GM19395 (cell line): ENCODE results near the gene PARP2.
"Not testable (repeated sequence)": the region's sequence is repeated elsewhere in the genome, so short reads cannot be mapped to it uniquely, and the experiment has no call there.

ENCODE experiments used
- ATAC-seq: cut with Tn5 transposase; IDR thresholded peaks from one replicate; pipeline ENCODE4 v1.9.1; 2021; ENCODE audit warnings: mild to moderate bottlenecking, moderate library complexity; ENCODE audit not compliant: unreplicated experiment

PARP2 gene, protein sequence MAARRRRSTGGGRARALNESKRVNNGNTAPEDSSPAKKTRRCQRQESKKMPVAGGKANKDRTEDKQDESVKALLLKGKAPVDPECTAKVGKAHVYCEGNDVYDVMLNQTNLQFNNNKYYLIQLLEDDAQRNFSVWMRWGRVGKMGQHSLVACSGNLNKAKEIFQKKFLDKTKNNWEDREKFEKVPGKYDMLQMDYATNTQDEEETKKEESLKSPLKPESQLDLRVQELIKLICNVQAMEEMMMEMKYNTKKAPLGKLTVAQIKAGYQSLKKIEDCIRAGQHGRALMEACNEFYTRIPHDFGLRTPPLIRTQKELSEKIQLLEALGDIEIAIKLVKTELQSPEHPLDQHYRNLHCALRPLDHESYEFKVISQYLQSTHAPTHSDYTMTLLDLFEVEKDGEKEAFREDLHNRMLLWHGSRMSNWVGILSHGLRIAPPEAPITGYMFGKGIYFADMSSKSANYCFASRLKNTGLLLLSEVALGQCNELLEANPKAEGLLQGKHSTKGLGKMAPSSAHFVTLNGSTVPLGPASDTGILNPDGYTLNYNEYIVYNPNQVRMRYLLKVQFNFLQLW

DNA sequence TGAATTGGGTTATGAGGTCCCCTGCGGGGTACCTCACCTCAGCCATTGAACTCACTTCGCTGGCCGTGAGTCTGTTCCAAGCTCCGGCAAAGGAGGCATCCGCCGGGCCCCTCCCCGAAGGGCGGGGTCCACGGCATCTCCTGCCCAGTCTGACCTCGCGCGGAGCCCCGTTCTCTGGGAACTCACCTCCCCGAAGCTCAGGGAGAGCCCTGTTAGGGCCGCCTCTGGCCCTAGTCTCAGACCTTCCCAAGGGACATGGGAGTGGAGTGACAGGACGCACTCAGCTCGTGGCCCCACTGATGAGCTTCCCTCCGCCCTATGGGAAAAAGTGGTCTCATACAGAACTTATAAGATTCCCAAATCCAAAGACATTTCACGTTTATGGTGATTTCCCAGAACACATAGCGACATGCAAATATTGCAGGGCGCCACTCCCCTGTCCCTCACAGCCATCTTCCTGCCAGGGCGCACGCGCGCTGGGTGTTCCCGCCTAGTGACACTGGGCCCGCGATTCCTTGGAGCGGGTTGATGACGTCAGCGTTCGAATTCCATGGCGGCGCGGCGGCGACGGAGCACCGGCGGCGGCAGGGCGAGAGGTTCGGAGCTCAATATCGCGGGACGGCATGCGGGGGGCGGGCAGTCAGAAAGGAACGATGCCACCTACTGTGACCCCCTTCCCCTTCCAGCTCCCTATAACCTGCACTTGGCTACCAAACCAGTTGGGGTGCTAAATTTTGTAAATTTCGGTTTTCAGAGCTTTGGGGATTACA is at the start of gene PARP2:
Gene PARP2, plus strand, starts transcription at position 544 of the 770 bp plus-strand sequence. Its CDS starts 7 bp downstream, at position 551.
- peak; percentile 94 for ATAC-seq

DNA sequence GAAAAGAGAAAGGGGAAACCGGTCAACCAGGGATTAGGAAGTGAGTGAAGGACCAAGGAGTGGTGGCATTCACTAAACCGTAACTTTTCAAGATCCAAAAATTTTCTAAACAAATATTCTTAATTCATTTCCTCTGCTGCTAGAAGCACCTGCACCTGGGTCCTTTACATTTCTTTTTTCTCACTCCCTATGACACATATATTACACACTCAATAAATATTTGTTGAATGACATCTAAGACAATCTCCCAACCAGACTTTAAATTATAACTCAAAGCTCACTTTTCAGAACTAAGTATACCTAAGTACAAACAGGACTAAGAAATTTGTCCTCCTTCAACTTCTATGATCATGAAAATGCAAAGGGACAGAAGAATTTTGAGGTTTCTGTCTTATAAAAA is 48.8 kb upstream of the PARP2 start:
- no peak for ATAC-seq

DNA sequence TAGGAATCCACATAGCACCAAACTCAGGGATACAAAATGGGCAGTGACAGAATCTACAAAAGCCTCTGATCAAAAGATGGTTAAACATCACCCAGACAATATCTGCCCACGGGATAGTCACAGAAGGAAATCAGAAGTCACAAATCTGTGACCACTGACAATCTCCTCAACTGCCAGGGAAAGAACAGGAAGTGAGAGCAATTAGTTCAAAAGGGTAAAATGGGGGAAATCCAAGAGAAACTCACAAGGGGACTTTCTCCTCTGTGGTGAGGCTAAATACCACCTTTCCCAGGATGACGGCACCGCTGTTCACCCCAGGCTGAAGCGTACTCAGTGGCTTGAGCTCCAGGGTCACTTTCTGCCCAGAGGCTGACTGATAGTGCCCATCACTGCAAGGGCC is 48.4 kb upstream of the PARP2 start:
- ATAC-seq, result peak; percentile 82

DNA sequence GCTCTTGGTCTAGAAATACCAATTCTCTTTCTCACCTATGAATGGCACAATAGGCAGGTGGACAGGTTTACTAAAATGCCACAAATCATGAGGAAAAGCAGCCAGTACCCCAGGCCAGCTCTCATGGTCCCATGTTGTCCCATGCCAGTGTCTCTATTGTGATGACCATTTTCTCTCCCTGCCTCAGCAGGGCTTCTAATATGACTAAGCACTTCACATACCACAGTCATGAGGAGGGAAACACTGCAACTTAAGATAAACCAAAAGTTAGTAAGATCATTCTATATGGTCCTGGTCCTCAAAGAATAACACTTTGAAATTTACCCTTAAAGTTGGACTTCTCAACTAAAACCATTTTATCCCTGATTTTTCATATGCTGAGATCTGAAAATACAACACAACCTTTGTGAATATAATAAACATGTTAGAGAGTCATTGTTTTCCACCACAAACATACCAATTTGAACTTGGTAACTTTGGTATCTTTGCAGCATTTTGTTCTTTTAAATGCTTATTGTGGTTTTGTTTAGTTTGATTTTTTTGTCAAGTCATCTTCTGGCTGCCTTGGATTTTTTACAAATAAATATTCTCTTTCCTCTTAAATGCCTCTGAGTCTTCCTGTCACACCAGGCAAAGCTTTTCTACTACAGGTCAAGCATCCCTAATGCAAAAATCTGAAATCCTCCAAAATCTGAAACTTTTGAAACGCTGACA is 41.2 kb upstream of the PARP2 start:
- ATAC-seq, result no peak

DNA sequence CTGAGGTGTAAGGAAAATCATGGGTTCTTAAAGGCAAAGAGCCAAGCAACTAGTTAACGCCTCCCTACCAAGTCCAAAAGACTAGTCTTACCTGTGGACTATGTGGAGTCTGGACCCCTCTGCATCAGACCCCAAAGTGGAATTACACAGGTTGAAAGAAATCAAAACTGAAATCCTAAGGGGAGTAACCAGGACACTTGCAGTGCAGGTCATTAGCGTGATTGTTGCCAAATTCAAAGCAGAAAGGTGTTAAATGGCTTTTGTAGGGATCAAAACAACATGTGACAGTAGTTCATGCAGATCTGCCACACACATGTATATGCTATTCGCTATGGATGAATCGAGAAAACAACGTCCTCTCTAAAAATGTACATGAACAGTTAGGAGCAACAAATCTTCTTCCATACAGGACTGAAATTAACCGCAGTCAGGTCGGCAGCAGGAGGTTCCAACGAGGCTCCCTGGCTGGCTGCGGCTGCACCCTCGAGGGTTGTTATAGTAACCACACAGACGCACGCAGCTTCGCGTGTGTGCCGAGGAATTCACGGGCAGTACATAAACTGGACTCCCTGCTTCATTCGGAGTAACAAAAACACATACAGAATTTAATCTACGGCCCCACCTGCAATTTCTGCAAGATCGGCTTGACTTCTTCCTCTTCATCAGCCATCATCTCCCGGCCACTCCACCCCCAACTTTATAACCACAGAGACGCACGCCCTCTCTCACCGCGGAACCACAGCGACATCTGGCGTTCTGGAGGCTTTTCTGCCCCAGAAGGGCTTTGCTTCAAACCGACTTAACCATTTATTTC is 38.0 kb upstream of the PARP2 start, which contains the start of gene TTC5:
Gene TTC5, minus strand, starts transcription at position 687 of the 814 bp plus-strand sequence. Its CDS starts 14 bp downstream, at position 673.
- peak; percentile 96 for ATAC-seq

DNA sequence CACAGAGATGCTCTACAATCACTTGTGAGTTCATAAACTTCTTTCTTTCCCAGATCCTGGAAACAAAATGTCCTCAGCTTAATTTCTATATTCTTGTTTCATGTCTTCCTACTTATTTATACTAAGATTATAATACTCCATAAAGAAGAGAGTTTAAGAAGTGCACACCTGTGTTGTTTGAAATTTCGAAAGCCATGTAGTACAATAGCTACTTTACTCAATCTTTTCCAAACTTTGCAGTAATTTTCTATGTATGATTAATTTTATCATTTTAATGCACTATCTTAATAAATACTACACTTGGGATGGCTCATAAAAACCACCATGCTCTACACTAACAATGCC is 37.4 kb upstream of the PARP2 start:
- peak; percentile 7 for ATAC-seq

DNA sequence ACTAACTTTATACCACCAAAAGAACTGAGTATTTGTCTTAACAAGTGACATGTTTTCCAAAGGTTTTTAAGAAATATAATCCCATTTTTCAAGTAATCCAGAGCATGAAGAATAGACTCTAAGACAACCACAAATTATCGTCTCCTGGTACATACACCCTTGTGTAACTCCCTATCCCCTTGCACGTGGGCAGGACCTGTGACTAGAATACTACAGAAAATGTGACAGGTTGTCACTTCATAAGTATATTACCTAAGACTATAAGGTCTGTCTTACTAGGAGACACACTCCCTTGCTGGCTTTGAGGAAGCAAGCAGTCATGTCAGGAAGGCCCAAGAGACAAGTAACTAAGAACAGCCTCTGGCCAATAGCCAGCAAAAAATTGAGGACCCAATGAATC is 29.4 kb upstream of the PARP2 start:
- no peak for ATAC-seq

DNA sequence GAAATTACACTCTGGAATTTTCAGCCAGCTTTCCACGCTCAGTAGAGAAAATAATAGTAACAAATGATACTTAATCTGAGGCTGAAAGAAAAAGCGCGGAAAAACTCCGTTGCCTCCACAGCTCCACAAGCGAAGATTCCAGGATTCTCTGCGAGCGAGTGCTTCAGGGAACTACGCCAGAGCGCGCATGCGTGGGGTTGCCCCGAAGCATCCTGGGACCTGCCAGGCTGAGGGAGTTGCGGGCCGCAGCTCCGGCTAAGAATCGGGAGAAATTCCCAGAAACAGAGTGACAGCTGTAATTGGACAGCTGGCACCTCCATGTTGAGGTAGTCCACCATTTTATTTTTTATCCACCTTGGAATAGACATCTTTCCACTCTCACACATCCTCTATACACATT is 25.7 kb upstream of the PARP2 start:
- no peak for ATAC-seq

DNA sequence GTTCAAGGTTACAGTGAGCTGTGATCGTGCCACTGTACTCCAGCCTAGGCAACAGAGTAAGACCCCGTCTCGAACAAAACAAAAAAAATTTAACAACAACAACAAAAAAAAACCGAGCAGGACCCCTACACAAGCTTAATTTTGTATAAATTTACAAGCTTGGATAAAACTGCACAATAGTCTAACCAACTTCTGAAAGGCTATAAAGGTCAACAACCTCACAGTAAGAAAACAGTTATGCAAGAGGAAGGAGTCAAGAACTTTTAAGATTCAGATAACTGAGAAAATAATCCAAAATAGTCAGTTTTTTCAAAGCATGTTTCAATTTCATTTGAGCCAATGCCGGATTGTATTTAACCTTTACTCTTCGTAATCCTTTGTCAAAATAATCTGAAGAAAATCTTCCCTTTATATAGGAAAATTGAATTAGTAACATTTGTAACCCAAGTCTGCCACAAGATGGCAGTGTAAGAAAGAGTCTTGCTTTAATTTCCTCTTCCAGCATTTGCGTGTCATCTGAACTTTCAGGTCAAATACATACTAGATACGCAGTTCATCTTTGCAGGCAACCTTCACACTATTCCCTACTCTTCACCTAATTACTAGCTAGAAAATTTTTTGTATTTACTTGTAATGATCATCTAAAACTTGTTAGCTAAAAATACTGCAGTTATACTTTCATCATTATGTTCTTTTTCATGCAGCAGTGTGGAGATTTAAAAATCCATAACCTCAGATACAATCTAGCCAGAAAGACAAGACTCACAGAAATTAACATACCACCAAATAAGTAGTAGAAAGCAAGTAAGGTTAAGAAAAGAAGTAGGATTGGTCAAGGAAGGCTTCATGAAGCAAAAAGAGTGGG is 16.2 kb upstream of the PARP2 start:
- peak; percentile 65 for ATAC-seq

DNA sequence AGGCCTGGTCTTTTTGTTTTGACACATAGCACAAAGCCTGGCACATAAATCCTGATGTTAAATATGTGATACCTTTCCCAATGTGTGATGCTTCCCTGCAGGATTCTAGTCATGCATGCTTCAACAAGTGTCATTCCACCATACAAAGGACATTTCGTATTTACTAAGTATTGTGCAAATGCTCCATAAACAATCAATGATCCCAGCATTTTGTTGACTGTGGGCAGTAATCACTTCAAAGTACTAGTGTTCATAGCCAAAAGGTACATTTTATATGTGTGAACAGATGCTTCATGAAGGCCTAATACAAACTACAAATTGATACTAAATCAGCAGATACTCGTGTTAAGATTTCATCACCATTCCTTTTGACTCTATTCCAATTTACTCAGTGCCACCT is 14.7 kb upstream of the PARP2 start:
- ATAC-seq, result no peak

DNA sequence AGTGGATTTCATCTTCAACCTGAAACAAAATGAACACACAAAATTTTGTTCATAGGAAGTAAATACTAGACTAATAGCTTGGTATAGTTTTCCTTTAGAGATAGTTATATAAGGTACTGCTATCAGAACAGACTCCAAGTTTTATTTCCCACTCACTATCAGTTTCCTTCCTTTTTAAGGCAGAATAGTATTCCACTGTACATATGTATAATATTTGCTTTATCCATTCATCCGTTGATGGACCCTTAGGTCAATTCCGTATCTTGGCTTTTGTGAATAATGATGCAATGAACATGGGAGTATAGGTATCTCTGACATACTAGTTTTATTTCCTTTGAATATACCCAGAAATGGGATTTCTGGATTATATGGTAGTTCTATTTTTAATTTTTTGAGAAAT is 14.1 kb upstream of the PARP2 start:
- ATAC-seq, result no peak

DNA sequence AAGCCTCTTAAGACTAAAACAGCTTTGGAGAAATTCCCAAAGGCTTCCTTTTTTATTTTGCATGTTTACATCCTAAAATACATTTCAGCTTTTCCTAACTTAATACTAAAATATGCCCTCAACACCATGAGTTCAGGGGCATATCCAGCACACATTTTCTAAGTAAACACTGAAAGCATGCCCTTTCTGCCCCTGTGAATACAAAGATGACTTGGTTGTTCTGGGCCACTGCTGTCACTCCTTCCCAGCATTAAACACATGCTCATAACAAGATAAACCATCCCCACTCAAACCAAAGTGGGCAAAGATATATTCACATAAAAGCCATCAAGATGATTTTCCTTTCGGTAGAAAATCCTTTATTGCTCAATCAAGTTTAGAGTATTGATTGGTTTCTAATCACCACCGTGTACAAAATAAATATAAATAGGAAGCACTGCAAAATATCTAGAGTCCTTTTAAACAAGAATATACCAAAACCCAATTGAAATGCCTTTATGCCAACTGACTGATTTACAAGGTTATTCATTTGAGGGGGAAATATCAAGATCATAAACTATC is 12.3 kb upstream of the PARP2 start:
- no peak for ATAC-seq

DNA sequence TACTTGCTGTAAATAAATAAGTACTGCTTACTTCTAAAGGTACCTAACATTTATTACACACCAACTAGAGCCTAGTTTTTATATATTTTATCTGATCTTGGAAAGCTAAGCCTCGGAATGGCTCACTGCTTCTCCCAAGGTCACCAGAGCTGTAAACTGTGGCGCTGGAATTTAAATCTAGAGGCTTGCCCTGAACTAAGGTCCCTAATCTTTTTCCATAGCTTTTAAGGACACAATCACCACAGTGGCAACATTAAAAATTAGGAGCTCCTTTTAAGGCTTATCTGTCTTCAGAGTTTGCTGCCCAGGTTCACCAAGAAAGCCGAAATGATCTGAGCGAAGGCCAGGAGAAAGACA is 11.0 kb upstream of the PARP2 start:
- ATAC-seq, result no peak

DNA sequence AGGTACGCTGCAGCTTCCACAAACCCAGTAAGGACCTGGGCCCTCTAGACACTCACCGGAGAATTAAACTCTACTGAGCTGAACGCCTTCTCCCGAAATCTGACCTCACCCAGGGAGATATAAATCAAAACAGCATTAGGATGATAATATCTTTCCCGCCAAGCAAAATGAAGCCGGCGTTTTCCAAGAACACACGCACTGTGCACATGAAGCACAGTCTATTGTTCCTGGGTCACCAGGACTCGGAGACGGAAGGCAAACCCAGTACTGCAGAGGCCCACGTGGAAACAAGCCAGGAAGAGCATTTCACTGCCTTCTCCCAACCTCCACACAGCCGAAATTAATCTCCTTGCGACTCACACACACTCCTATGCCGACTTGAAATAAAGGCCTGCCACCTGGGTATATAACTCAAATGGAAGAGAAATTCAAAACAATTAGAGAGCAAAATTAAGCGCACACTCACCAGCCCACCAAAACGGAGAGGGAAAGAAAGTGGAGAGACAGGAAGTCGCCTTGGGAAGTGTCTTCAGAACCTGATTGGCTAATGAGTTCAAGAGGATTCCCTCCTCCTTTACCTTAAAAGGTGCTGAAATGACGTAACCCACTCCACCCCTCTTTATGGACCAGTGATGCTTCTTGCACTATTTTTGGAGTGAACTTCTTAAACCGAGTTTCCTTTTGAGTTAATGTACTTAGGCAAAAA is 10.5 kb upstream of the PARP2 start, which contains the start of gene CCNB1IP1:
Gene CCNB1IP1, minus strand, starts transcription at position 492 of the 706 bp plus-strand sequence. CDS start 16,756 bp downstream, outside the sequence.
- ATAC-seq, result peak; percentile 98

DNA sequence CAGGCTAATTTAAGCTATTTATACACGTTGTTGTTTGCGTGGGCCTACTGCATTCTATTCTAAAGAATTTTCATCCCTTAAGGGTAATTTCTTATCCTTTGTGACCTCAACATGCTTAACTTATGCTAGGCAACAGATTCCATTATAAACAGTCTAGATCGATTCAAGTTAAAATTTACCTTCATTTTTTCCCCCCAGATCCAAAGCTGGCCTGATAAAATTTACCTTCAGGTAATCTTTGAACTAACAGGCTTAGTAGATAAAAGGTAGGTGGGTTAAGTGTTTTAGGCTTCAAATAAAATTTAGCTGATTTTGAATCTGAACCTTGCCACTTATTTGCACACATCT is 10.0 kb upstream of the PARP2 start:
- ATAC-seq, result no peak

DNA sequence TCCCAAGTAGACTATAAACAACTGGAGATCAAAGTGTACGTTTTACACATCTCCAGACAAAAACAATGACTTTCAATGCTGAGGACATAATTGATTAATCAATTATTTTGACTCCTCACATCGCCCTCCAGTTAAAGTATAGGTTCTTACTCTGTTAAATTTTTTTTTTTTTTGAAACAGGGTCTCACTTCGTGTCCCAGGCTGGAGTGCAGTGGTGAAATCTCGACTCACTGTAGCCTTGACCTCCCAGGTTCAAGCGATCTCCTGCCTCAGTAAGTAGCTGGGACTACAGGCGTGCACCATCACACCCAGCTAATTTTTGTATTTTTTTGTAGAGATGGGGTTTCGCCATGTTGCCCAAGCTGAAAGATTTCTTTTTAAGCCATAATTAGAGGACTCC is 9.4 kb upstream of the PARP2 start:
- ATAC-seq, result no peak

DNA sequence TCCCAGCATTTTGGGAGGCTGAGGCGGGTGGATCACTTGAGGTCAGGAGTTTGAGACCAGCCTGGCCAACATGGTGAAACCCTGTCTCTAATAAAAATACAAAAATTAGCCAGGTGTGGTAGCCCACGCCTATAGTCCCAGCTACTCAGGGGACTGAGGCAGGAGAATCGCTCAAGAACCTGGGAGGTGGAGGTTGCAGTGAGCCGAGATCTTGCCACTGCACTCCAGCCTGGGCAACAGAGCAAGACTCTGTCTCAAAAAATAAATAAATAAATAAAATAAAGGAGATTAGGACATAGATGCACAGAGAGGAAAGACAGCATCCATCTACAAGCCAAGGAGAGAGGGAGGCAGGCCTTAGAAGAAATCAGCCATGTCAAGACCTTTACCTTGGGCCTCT is 2.4 kb upstream of the PARP2 start:
- not testable (repeated sequence) for ATAC-seq

DNA sequence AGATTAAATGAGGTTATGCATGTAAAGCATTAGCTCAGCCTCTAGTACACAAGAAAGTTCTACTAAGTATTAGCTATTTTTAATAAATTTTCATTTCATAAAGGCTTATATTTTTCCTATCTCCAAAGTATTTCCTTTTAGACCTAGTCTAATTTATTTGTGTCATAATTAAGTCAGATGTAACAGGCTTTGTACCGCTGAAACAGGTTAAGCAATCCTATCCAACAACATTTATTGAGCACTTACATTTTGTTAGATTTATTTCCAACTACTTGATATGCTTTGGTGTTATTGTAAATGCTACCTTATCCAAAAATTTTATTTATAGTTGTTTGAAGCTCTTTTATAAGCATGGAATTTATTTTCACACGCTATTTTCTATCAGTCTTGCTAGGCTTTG is 1.8 kb upstream of the PARP2 start:
- ATAC-seq, result no peak

DNA sequence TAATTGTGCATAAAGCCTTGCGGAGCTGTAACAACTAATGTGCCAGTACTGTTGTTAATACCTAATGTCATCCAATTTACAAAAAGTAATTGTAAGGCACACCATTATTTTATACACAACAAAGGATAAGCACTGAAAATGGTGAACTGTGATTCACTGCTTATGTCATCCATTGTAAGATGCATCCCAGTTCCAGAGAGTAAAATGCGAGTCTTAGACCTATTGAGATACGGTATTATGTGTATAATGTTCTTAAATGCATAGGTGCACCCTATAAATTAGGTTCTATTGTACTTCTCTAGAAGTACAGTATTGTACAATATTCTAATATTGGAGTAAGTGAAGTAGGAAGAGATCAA is 406 bp downstream of the PARP2 start:
- ATAC-seq, result no peak
